Upper lobe of left lung (tissue), 4 donors: ENCODE data around the gene CRIP1.

Experiments used
- EP300 ChIP-seq, 4 donors: sonication (generic); formaldehyde crosslinking; IDR thresholded peaks; one replicate each; pipeline ENCODE4 v1.5.1; 2017; ENCODE audit warnings: antibody characterized with exemption in 4 of 4, control low read depth in 2 of 4
- POLR2A ChIP-seq, 4 donors: fragments of 450-650 bp; IDR thresholded peaks; one replicate each; pipeline ENCODE4 v1.5.1; 2016 to 2017; ENCODE audit warnings: antibody characterized with exemption in 4 of 4, mild to moderate bottlenecking in 2 of 4
- POLR2AphosphoS5 ChIP-seq, 2 donors: sonication (generic); formaldehyde crosslinking; IDR thresholded peaks; one replicate each; pipeline ENCODE4 v1.5.1; 2017; ENCODE audit warnings: antibody characterized with exemption in 2 of 2
- TF ChIP-seq, protein P1 (sequence below), 6 experiments: fragments of 450-650 bp in 4 of 6; fragments of 200-600 bp in 2 of 6; sonication (generic) in 2 of 6; IDR thresholded peaks; one replicate each; pipeline ENCODE4 v1.5.1; 2016 to 2019; ENCODE audit warnings: antibody characterized with exemption in 6 of 6

DNA sequence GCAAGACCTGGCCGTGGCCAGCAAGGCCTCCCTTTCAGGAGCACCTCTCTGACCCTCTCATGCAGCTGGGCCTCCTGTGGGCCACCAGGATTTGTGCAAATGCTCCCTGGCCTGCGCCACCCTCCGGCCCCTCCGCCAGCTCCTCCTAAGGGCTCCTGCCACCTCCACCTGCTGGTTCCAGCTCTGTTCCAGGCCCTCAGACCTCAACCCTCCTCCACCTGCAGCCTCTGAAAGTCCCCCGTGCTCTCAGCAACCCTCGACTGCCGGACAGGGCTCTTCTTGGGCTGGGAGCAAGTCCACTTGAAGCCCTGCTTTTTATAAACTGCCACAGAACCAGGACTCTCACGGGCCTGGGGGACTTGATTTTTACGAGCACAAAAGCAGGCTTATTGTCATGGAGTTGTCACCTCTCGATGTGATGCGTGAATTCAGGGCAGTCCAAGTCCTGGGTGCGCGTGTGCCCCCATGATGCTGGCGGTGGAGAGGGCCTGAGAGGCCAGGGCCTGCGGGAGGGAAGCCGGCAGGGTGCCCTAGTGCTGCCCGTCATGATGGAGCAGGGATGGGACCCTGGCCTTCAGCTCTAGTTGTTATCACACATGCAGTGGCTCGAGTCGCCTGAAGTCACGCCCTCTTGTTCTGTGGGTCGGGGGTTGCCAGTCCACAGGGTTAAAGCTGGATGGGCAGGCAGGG lies 13.5 kb downstream of the CRIP1 start:
- TF ChIP-seq, protein P1, sequence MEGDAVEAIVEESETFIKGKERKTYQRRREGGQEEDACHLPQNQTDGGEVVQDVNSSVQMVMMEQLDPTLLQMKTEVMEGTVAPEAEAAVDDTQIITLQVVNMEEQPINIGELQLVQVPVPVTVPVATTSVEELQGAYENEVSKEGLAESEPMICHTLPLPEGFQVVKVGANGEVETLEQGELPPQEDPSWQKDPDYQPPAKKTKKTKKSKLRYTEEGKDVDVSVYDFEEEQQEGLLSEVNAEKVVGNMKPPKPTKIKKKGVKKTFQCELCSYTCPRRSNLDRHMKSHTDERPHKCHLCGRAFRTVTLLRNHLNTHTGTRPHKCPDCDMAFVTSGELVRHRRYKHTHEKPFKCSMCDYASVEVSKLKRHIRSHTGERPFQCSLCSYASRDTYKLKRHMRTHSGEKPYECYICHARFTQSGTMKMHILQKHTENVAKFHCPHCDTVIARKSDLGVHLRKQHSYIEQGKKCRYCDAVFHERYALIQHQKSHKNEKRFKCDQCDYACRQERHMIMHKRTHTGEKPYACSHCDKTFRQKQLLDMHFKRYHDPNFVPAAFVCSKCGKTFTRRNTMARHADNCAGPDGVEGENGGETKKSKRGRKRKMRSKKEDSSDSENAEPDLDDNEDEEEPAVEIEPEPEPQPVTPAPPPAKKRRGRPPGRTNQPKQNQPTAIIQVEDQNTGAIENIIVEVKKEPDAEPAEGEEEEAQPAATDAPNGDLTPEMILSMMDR (IDR thresholded peaks at IDR 0.05), result no peak
- TF ChIP-seq POLR2A (IDR thresholded peaks at IDR 0.05) (no peak), POLR2AphosphoS5 (IDR thresholded peaks at IDR 0.05) (no peak), EP300 (IDR thresholded peaks at IDR 0.05) (no peak)
